Activated CD8-positive, alpha-beta memory T cell treated with anti-CD3 and anti-CD28 coated beads, Interleukin-2, amount 50 U/mL, for 24 hours (primary cell): ENCODE measurements around the gene NXPH4.

Experiments used
- DNase-seq: peaks from one replicate; pipeline ENCODE4 v3.0.0-alpha.2; 2020; ENCODE audit errors: extremely low read depth

NXPH4 gene

DNA sequence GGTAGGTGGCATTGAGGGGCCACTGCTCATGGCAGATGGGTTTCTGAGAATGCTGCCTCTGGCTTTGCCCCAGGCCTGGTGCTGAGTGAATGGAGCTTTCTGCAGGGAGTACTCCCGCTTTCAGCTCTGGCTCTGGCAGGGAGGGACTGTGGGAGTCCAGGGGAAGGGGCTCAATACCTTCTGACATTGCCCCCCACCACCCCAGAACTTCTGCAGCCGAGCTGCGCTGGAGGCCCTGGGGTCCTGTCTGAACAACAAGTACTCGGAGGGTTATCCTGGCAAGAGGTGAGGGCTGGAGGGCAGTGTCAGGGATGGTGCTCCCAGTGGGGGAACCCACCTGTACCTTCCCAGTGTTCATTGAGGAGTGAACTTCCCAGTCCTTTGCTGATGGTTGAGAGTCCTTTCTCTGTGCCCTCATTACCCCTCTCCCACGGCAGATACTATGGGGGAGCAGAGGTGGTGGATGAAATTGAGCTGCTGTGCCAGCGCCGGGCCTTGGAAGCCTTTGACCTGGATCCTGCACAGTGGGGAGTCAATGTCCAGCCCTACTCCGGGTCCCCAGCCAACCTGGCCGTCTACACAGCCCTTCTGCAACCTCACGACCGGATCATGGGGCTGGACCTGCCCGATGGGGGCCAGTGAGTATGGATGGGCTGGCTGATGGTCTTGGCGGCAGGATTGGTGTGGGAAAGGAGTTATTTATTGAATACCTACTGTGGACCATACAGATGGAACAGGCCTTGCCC is 14.9 kb downstream of the NXPH4 start:
- no peak for DNase-seq

DNA sequence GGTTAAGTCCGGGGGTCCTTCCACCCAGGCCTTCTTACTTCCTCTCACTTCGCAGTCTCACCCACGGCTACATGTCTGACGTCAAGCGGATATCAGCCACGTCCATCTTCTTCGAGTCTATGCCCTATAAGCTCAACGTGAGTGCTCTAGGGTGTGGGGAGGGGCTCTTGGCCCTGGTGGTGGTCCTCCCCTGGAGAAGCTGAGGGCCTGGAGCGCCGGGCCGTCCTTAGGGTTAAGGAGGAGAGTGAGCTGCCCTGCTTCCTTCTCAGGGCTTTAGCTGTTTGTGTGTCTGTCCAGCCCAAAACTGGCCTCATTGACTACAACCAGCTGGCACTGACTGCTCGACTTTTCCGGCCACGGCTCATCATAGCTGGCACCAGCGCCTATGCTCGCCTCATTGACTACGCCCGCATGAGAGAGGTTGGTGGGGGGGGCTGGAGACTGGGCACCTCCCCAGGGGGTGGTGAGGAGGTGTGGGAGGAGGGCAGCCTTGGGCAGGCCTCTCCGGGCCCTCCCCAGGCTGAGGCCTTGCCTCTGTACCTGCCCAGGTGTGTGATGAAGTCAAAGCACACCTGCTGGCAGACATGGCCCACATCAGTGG is 15.7 kb downstream of the NXPH4 start:
- DNase-seq = no peak

DNA sequence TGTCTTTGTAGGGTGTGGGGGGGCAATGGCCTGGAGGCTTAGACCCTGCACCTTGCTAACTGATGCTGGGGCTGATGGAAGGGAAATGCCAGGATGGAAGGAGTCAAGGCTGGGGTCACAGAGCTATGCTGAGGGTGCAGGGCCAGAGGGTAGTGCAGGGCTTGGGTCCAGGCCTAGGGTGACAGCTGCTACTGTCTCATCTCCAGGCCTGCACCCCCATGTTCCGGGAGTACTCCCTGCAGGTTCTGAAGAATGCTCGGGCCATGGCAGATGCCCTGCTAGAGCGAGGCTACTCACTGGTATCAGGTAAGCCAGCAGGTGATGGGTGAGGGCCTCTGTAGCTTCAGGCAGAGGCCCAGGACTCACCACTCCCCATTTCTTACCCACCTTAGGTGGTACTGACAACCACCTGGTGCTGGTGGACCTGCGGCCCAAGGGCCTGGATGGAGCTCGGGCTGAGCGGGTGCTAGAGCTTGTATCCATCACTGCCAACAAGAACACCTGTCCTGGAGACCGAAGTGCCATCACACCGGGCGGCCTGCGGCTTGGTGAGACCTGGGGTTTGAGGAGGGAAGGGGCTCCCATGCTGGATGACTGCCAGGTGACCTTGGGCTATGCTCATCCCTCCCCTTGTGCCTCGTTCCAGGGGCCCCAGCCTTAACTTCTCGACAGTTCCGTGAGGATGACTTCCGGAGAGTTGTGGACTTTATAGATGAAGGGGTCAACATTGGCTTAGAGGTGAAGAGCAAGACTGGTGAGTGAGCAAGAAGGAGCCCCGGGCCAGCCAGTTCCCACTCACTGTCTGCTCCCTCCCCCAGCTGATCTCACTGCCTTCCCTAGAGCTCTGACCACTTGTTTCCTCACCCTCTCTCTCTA is 17.0 kb downstream of the NXPH4 start:
- no peak for DNase-seq

DNA sequence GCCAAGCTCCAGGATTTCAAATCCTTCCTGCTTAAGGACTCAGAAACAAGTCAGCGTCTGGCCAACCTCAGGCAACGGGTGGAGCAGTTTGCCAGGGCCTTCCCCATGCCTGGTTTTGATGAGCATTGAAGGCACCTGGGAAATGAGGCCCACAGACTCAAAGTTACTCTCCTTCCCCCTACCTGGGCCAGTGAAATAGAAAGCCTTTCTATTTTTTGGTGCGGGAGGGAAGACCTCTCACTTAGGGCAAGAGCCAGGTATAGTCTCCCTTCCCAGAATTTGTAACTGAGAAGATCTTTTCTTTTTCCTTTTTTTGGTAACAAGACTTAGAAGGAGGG is 17.6 kb downstream of the NXPH4 start:
- DNase-seq = no peak

DNA sequence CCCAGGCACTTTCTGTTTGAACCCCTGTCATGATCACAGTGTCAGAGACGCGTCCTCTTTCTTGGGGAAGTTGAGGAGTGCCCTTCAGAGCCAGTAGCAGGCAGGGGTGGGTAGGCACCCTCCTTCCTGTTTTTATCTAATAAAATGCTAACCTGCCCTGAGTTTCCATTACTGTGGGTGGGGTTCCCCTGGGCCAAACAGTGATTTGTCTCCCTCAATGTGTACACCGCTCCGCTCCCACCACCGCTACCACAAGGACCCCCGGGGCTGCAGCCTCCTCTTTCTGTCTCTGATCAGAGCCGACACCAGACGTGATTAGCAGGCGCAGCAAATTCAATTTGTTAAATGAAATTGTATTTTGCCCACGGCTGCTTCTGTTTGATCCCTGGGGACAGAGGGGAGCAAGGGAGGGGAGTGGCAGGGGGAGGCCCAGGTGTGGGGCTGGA is 18.0 kb downstream of the NXPH4 start:
- DNase-seq = no peak

DNA sequence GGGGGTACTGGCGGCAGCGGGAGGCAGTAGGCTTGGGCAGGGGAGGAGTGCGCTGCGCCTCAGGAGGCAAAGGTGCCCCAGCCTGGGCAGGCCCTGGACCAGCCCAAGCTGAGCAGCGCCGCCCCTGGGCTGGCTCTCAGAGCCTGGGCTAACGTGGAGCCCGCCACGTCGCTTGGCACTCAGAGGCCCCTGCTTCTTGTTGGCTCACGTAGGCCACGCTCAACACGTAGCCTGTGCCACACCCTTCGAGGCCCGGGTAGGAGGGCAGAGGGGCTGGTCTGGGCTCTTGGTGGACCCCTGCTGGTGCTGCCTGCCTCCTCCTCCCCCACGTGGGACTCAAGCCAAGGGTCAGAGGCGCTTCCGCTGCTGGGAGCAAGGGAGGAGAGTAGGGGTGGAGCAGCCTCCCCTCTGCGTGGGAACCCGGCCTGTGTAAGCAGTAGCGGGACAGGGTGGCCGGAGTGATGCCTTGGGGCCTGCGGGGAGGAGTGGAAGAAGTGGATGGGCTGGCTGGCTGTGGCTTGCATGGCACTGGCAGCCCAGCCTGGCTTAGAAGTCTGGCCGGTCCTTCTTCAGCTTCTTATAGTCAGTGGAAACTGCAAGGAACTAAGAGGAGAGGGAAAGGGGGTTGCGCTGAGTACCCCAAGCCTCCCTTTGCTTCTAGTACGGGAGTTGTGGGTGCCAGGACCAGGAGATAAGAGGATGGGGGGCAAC is 18.6 kb downstream of the NXPH4 start:
- DNase-seq = no peak

DNA sequence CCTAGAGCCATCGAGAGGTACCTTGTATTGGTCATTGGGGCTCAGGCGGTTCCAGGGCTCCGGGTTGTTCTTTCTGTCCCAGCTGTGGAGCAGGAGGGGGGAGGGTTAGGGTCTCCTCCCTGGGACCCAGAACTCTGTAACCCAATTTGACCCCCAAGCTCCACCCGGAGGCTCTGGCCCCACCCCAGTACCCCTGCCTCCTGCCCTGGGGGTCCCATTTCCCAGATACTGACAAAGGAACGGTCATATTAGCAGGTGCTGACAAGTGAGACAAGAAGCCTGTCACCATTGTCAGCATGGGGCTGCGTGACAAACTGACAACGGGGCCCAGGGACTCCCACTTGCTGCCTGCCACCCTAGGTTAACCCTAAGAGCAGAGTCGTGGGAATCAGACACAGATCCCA is 19.1 kb downstream of the NXPH4 start:
- DNase-seq = no peak

DNA sequence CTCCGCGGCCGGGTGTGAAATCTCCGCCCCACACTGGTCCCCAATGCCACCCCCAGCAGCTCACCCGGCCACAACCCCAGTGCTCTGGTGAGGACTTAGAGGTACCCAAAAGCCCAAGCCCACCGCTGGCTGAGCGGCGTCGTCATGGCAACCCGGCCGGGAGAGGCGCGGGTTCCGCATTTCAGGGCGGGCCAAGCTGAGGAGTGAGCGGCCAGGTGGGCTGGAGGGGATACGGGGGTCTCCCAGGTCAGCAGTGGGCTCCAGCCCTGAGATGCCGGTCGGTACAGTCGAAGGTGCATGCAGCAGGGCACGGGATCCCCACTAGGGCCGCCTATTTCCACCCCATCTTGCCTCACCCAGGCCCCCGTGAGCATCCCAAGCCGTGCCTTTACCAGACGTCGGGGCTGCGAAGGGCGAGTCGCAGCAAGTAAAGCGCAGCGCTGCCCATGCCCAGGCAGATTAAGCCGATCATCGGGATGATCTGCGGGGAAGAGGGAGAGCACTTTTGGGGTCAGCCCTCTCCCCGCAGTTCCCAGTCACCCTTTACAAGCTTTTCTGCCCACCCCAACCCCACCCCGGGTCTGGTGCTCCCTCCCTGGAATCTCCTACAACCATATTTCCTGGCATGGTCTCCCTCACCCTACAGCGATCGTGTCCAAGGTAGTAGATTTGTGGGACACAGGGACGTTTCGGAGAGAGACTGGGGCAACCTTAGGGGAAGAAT is 19.8 kb downstream of the NXPH4 start:
- DNase-seq = no peak

DNA sequence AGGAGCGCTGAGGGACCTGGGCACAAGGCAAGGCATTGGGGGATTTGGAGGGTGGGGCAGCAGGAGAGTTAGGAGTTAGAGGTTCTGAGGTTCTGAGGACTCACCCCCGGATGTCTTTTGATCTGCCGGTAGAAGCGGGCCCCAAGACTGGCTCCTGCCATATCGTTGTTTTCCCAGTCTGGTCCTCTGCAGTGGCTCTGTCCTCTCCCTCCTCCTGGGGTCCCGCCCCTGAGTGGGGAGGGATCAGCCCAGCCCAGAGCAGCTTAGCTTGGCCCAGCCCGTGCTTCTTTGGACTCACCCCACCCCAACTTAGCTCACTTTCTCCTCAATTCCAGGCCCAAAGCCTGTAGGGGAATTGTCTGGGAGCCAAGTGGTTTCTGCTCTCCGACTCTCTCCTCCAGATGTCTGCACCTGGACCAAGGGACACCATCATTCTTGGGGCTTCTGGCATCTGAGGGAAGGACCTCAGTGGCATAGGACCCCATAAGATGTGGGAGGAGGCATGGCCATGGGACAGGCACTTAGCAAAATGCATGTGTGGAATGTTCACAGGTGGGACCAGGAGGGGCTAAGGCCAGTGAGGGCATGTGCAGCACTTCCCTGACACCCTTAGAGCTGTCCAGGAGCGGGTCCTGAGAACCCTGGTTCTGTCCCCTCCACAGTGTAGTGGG is 20.5 kb downstream of the NXPH4 start:
- DNase-seq = no peak

DNA sequence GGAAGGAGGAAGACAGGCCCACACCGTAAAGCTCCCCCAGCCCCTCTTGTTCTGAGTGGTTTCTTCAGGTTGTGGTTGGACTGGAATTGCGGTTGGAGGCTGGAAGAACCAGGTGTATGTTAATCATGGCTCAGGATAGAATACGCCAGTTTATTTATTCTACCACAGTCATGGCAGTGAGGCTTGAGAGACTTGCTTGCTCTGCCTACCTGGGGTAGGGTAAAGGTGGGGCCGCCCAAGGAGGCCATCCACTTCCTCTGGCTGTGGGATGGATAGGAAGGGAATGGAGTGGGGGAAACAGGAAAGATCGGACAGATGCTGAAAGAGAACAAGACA is 21.0 kb downstream of the NXPH4 start:
- no peak for DNase-seq

DNA sequence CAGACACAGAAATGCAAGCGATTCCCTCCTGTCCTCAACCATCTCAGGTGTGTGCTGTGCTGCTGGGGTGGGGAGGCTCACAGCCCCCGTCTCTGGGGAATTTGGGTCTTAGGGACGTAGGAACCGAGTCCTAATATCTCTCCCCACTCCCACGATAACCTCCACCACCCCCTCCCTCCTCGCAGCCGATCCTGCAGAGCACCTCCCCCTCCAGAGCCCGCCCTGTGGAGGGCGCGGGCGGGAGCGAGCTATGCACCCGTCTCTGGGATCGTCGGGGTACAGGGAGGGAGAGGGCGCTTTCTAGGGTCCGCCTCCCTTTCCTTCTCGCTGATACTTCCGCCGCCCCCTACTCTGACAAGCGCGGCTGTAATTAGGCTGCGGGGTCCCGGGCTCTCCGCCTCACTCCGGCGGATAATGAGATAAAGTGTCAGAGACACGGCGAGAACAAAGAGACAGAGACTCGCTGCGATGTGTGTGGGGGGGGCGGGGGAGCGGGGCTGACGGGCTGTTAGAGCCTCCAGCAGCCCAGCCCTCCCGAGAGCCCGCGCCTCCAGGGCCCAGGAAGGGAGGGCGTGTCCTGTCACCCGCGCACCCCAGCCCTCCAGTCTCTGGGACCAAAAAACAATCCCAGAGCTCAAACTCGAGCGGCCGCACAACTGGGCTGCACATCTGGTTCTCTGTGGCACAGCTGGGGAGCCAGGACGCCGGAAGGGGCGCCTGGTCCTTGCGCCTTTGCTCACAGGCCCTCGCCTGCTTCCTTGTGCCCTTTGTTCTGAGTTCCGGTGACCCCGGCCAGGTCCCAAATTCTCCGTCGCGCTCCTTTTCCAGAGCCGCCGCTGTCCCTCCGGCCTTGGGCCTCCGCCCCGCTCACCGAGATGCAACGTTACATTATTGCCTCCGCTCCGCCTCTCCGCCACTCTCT is 21.6 kb downstream of the NXPH4 start:
- no peak for DNase-seq

DNA sequence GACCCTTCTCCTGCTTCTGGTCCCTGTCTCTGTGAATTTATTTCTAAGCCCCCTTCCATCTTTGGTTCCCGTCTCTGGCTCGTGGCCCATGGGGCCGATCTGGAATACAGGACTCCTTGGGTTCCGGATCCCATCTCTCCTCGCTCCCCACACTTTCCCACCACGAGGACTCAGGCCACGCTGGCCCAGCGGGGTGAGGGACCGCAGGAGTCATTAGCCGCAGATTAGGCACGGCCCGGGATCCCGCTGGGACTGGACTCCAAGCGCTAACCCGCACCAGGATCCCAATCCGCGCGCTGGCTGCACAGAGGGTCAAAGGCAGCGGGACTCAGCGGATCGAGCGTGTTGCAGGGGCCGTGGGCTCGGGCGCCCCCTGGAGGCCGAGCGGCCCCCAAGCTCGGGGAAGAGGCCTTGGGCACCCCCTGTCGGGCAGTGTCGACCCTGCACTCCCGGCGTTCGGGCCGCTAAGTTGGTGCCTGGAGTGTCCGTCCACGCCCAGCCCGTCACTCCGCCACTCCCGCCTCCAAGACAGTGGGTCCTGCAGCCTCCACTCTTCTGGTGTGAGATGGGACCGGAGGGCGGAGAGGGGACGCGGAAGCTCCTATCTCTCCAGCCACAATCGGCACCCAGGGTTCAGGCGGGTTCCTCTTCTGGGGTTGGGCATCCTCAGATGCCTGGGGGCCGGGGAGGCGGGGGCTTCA is 22.4 kb downstream of the NXPH4 start:
- peak; percentile 62 for DNase-seq

DNA sequence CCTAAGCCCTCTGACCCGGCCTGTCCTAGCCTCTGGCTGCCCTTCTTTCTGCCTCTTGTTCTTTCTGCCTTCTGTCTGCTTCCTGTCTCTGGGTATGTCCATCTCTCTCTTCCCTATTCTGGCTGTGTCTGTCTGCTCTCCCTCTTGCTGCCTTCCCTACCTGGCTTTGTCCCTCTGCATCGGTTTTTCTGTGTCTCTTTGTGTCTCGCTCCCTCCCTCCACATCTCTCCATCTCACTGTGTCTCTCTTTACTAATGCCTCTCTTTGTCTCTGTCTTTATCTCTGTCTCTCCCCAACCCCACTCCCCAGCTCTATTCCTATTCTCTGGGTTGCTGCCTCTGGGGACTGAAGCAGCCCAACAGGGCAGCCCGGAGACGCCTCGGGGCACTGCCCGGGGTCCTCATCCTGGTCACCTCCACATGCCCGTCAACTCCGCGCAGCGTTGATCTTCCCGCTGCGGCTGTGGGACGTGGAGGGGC is 23.0 kb downstream of the NXPH4 start:
- no peak for DNase-seq

DNA sequence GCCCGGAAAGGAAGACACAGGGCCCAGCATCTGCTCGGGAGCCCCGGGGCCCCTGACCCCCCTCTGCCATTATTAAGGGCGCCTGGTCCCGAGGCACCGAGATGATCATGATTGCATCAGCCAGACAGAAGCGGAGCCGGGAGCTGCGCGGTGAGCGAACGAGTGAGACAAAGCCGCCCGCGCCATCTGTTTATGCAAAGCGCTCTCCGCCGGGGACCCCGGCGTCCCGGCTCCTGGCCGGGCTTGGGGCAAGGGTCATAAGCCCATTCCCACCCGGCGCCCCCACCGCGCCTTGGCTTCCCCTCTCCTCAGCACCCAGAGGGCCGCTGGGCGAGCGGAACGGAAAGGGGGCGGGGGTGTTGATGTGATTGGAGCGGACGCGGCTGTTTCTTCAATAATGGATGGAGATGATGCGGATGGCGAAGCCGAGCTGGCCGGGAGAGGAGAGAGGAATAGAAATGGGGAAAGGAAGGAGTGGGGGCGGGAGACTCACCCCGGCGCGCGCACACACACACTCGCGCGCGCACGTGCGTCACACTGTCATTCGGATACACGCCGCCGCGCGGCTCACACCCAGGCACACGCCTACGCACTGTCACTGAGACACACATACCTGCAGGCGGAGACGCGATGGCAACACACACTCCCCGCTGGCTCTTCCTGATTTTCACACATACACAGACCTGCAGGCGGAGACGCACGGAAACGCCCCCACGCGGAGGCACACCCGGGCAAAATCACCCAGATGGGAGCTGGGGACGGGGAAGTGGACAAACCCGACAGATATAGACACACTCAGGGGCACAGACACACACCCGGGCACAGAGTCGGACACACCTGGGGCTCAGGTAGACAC is 23.7 kb downstream of the NXPH4 start:
- DNase-seq = no peak

DNA sequence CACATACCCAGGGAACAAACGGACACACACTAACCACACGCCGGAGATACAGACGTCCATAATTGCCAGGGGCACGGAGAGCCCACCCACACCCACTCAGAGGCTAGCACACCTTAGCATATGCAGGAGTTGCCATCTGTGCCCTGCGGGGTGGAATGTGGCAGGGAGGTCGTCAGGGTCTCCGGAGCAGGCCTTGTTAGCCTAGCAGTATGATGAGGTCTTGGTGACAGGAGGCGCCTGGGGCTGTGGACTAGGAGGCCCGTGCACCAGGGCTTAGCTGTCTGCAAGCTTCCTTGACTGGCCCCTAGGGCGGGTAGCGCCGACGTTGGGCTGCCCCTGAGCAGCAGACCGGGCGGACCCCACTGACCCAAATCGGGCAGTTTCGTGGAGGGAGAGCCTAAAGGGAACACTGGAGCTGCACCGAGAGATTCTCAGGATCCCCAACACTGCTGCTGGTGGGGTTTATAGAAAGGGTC is 24.4 kb downstream of the NXPH4 start:
- no peak for DNase-seq

DNA sequence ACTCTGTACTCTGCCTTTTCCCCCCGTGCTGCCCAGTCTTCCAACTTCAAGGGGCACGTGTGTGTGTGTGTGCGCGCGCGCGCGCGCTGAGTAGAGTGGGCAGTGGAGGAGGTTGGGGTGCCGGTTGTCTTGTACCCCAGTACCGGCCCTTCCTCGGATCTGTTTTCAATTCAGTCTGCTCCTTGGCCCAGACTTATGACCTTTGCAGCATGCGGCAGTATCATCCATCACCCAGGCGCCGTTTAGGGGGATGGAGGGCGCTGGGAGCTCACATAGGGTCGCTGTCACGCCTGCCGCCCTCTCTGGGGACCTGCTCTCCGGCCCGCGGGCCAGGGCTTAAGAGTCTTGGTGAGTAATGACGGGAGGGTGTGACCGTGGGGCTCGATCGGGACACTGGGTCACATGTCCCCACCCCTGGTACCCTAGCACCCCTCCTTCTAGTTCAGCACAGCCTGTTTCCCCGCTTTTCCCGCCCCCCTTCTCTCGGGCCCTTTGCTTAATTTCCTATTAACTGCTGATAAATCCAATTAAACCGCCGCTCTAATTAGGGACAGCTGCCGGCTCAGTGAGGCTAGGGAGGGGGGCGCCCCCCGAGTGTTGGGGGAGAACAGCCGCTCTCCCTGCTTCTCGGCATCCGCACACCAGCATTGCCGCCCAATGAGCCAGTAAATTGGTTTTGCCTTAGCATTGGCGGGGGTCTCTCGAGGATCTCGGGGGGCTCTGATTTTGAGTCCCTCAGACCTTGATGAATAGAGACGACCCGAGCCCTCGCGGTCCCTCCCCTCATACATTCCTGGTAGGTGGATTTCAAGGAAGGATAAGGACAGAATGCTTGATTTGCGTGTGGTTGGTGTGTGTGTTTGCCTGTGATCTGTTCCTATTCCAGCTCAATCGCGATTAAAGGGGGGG is 25.1 kb downstream of the NXPH4 start:
- DNase-seq = no peak

DNA sequence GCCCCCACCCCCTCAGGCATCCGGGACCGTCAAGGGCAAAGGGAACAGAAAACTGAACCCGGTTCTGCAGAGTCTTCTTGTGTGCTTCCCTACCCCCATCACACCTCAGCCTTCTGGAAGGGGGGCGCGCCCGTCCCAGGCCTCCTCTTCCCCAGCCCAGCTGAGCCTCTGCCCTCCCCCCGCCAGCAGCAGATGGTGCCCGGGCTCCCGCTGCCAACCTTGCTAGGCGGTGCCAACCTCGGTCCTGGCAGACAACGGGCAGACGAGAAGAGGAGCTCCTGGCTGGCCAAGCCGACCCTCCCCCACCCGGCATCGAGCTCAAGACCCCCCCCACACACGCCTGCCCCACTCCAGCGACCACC is 25.7 kb downstream of the NXPH4 start:
- DNase-seq = no peak
